GM23248 (cell line): ENCODE data around the gene PFKP.

Experiments used
- EZH2 ChIP-seq: fragments of 200-600 bp; sonication (generic); IDR thresholded peaks from 2 replicates; pipeline ENCODE4 v1.6.1; 2018; ENCODE audit warnings: antibody characterized with exemption, mild to moderate bottlenecking; ENCODE audit not compliant: insufficient read depth, poor library complexity, severe bottlenecking
- EZH2phosphoT487 ChIP-seq: fragments of 200-600 bp; sonication (generic); IDR thresholded peaks from 2 replicates; pipeline ENCODE4 v1.6.1; 2018; ENCODE audit warnings: antibody characterized with exemption, moderate library complexity, mild to moderate bottlenecking, low read depth; ENCODE audit not compliant: insufficient read depth

- TF ChIP-seq EZH2 (no peak), EZH2phosphoT487 (no peak)
These were observed 111.8 kb downstream of the PFKP start for GRCh38 chr10:3179174-3179573.
